ENCODE data around the gene FIG4.
A peak's percentile ranks its signal among the peaks of the same experiment; 100 is the strongest.
"Not testable (repeated sequence)": the region's sequence is repeated elsewhere in the genome, so short reads cannot be mapped to it uniquely, and the experiment has no call there.

The FIG4 gene

DNA sequence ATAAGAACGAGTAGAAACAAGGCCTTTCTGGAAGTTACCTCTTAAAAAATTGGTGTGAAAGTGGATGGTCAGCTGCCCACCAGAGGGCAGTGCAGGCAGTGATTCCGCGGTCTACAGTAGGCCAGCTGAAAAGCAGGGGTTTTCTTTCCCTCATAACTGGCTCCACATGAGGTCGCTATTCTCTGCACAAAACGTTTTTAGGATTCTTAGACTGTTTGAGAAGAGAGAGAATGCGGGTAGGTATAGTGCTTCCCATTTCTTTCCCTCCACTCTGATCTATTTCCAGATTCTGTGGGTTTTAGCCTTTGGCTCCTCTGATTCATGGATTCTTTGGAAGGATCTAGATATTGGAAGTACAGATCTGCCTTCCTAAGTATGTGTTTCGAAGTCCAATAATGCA lies 14.2 kb downstream of the FIG4 start:
- DNase-seq = peak; percentile 37

- no peak for DNase-seq
Measured at GRCh38 chr6:109706513-109706912, 15.4 kb downstream of the FIG4 start.

DNA sequence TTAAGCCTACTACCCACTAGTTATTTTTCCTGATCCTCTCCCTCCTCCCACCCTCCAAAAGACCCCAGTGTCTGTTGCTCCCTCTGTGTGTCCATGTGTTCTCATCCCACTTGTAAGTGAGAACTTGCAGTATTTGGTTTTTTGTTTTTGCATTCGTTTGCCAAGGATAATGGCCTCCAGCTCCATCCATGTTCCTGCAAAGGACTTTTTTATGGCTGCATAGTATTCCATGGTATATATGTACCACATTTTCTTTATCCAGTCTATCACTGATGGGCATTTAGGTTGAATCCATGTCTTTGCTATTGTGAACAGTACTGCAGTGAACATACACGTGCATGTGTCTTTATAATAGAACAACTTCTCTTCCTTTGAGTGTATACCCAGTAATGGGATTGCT lies 17.0 kb downstream of the FIG4 start:
- DNase-seq = not testable (repeated sequence)

DNA sequence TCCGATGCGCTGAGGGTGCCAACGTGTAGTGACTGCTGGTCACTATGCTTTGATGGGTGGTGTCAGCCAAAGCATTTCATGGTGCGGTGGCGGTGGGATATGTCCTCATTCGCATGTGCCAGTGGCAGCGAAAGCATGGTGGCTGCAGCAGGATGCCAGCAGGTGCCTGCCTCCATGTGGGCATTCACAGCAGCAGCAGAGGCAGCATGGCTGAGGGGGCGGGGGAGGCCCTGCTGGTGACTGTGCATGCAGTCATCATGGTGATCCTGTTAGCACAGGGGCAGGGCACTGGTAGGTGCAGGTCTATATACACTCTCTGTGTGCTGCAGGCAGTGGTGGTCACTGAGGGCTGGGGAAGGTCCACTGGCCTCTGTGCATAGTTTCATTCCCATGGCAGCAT lies 22.0 kb downstream of the FIG4 start:
- no peak for DNase-seq

DNA sequence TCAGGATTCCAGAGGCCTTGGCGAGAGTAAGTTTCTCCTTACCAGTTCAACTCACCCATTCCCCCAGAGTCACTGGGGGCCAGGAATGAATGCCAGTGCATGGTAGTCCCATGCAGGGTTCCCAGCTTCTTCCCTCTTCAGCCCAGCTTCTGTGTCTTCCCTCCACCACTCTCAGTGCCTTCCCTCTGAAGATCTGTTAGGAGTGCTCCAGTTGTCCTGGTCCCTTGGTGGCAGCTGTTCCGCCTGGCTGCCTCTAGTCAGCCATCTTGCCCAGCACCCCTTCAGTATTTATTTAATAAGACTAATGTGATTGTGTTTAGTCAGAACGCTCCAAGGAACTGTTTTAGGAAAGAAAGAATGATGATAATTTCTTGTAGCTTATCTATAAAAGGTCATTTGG lies 23.1 kb downstream of the FIG4 start:
- DNase-seq = no peak

DNA sequence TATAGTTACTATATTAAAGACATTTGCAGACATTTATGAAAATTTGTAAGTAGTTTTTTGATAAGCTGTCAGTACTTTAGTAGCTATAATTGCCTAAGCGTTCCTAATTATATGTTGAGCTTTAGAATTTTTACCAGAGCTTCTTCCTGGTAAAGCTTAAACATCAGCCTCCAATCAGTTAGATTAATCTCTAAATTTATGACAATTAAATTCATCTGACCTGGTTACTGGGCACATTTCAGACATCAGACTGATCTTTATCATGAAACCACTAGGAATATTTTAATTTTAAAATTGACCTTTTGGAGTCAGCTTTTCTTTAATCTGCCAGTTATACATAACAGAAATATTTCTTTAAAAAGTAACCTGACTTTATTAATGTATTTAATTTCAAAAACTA lies 23.5 kb downstream of the FIG4 start:
- DNase-seq = no peak

DNA sequence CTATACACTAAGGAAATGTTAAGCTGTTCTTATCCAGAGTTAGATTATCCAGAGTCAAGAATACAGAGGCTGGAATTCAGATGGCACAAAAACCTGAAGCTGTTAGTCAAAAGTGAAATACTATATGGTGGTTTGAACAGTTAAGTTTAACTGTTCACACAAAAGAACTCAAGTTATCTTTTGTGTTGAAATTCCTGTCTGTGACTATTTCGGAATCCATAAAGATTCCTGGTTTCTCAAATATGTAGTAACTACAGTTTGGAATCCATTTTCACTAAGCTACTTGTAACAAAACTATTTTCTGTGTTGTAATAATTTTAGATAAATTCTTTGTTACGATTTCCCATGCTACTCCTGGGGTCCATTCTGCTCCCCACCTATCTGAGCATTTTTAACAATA lies 24.5 kb downstream of the FIG4 start:
- DNase-seq = no peak

GRCh38 chr6:109717971-109718370 lies 26.9 kb downstream of the FIG4 start:
- no peak for DNase-seq

DNA sequence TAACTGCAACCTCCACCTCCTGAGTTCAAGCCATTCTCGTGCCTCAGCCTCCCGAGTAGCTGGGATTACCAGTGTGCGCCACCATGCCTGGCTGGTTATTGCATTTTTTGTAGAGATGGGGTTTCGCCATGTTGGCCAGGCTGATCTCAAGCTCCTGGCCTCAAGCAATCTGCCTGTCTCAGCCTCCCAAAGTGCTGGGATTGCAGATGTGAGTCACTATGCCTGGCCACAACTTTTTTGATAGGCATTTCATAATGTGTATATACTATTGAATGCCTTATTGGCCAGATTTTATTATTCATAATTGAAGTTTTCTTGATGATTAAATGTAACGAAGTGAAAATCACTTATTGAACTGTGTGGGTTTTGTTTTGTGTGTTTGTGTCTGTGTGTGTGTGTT lies 27.9 kb downstream of the FIG4 start:
- DNase-seq = no peak

DNA sequence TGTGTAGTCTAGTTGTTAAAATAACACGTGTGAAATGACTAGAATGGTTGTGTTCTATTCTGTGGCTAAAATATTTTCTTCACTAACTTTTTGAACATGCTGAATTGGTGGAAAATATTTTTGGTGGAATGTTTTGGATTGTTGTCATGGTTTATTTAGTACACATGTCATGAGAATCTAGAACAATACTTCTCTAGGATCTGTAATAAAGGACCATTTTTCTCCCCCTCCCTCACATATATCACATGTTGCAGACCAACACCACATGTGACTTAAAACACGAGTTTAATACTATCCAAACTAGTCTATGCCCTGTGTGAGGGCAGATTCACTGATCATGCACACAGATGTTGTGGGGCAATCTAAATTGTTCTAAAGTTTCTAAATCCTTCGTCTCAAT lies 29.2 kb downstream of the FIG4 start:
- DNase-seq = no peak

DNA sequence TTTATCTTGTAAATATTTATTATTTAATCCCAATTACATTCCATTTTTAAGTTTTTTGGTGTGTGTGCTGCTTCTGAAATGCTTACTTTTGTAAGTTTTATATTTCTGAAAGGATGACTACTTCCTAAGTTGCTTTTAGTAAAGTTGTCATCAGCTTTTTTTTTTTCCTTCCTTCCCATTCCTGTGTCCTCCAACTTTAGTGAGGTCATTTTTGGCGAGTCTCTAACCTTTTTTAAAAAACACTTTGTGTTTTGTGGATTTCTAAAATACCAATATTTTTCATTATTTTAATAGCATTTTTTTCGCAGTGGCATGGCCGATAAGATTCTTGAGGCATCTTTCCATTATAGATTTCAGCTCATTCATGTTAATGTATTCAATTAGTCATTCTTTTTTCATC lies 30.9 kb downstream of the FIG4 start:
- DNase-seq = no peak

GRCh38 chr6:109722564-109723254 lies 31.6 kb downstream of the FIG4 start:
- no peak for DNase-seq

- not testable (repeated sequence) for DNase-seq
Measured at GRCh38 chr6:109725250-109725649, 34.2 kb downstream of the FIG4 start.

DNA sequence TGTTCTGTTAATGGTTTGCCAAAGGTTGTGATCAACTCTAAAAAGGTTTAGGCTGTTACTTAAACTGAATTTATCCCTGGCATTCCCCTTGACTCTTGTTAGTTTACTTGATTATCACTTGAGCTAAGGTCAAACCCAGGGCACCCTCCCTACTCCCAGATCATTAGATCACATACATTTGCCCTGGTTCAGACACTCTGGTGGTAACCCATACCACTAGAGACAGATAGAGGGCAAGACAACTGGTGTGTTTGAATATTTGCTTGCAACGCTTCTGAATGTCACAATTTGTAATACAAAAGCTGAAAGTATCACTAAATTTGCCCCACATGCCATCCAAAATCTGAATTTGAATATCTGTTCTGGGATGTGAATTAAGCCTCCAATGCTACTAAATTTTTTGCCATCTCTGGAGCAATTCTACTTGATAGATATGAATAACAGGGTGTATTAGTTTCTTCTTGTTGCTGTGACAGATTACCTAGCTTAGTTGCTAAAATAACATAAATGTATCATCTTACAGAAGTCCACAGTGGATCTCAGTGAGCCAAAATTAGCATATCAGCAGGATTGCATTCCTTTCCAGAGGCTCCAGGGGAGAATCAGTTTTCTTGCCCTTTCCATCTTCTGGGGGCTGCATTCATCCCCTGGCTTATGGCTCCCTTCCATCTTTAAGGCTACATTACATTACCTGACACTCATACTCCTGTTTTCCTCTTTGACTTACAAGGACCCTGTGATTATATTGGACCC lies 45.4 kb downstream of the FIG4 start:
- DNase-seq = no peak

DNA sequence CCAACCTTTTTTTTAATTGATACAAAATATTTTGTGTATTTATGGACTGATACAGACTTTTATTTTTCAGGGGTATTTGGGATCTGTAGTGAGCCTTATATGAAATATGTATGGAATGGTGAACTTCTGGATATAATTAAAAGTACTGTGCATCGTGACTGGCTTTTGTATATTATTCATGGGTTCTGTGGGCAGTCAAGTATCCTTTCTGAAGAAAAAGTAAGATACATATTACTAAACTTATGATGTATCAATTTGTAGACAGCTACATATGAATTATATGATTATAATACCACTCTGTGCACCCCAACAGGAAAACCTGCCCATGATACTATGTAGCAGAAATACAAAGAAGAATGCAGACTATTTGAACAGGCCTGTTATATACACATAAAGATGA lies 47.2 kb downstream of the FIG4 start:
- no peak for DNase-seq

- no peak for DNase-seq
Measured at GRCh38 chr6:109738667-109739066, 47.6 kb downstream of the FIG4 start.

DNA sequence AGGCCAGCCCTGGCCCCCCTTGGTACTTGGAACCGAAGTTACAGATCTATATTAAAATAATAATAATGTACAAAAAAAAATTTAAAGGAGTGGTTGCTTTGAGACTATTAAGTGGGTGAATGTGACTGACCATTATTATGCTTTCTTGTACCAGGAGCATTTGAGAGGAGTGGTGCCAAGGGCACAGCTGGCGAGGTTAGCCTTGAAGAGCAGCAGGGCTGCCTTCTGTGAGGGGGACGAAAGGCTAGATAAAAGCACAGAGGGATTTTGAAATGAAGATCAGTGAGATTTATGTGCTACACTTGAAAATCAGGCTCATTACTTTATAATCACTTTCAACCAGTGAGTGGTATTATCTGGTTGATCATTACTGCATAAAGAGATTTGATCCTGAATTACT lies 48.6 kb downstream of the FIG4 start:
- DNase-seq = no peak

DNA sequence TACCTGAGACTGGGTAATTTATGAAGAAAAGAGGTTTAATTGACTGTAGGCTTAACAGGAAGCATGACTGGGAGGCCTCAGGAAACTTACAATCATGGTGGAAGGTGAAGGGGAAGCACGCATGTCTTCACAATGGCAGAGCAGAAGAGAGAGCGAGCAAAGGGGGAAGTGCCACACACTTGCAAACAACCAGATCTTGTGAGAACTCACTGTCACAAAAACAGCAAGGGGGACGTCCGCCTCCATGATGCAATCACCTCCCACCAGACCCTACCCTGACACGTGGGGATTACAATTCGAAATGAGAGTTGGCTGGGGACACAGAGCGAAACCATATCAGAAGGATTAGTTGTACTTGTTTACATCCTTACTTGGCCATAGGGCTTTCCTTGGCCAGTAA lies 49.7 kb downstream of the FIG4 start:
- no peak for DNase-seq

DNA sequence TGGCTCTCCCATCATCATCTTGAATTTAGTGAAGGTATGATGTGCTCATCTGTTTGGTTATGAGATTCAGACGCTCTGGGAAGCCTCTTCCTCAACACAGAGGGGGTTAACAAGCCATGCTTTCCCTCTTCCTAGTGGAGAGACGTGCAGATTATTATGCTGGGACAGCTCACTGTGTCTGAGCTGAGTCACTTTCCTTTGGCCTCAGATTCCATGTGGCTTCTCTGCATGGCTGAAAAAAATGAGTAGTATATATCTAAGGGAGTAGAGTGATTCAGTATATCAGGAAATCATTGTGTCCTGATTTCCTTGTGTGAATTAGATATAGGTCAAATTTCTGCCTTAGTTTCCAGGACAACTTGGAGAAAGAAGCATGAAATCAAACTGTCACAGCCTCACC lies 52.6 kb downstream of the FIG4 start:
- DNase-seq = no peak

- DNase-seq = not testable (repeated sequence)
Measured at GRCh38 chr6:109744779-109745178, 53.7 kb downstream of the FIG4 start.

GRCh38 chr6:109747221-109747620 lies 56.1 kb downstream of the FIG4 start:
- DNase-seq = no peak

DNA sequence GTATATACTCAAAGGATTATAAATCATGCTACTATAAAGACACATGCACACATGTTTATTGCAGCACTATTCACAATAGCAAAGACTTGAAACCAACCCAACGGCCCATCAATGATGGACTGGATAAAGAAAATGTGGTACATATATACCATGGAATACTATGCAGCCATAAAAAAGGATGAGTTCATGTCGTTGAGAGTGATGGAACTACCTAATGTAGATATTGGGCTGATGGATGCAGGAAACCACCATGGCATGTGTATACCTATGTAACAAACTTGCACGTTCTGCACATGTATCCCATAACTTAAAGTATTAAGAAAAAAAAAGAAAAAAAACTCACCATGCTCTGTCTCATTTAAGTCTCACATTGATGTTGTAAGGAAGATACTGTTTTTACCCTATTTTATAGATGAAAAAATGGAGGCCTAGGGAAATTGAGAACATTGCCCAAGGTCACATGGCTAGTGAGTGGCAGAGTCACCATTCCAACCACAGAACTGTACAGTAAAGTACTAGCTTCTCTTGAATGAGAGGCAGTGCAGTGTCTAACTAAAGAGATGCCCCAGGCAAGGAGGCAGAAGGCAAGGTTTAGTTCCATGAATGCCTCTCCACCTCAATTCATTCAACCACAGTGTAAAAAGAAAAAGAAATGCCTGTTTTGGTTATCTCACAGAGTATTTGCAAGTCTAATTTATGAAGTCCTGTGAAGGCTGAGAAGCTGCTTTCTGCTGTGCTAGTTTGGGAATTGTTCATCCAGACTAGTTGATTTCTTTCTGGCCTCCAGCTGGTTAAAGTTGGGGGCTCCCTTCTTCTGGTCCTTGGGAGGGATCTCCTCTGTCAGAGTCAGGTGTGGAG lies 68.2 kb downstream of the FIG4 start:
- no peak for DNase-seq

DNA sequence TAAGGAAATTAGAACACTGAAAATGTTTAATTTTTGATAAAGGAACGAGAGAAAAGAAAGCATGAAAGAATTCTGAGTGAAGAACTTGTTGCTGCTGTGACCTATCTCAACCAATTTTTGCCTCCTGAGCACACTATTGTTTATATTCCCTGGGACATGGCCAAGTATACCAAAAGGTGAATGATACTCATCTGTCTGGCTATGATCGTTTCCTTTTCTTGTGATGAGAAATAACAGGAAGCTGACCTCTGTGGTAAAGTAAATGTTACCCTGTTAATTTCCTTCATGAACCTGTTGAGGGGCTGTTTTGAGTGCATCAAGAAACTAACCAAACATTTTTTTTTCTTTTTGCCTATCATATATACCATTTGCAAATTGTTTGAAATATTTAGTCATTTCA lies 69.1 kb downstream of the FIG4 start:
- no peak for DNase-seq

- DNase-seq = no peak
Measured at GRCh38 chr6:109762166-109762565, 71.1 kb downstream of the FIG4 start.
